ENCODE data around the gene OR2V1.
A peak's percentile ranks its signal among the peaks of the same experiment; 100 is the strongest.
"Not testable (repeated sequence)": the region's sequence is repeated elsewhere in the genome, so short reads cannot be mapped to it uniquely, and the experiment has no call there.

Gene OR2V1

GRCh38 chr5:181105391-181106025 lies 25.5 kb downstream of the OR2V1 start:
- FAIRE-seq: no peak
- DNase-seq (ENCODE audit: insufficient read length, low spot score): no peak

- DNase-seq (ENCODE audit: insufficient read length, low spot score): not testable (repeated sequence)
- FAIRE-seq: peak; percentile 95
Observed at GRCh38 chr5:181104606-181105390, 26.2 kb downstream of the OR2V1 start.

- FAIRE-seq: peak; percentile 51
- not testable (repeated sequence) for DNase-seq (ENCODE audit: insufficient read length, low spot score)
Observed at GRCh38 chr5:181104259-181104568, 26.8 kb downstream of the OR2V1 start.

- not testable (repeated sequence) for DNase-seq (ENCODE audit: insufficient read length, low spot score); FAIRE-seq
Observed at GRCh38 chr5:181101930-181102674, 28.9 kb downstream of the OR2V1 start.

- FAIRE-seq; DNase-seq (ENCODE audit: insufficient read length, low spot score): not testable (repeated sequence)
Observed at GRCh38 chr5:181101030-181101641, 29.8 kb downstream of the OR2V1 start.

- DNase-seq (ENCODE audit: insufficient read length, low spot score) (no peak), FAIRE-seq (no peak)
Observed at GRCh38 chr5:181100121-181100875, 30.7 kb downstream of the OR2V1 start.

GRCh38 chr5:181099602-181100086 lies 31.3 kb downstream of the OR2V1 start:
- DNase-seq (ENCODE audit: insufficient read length, low spot score) (no peak), FAIRE-seq (no peak)

- no peak for DNase-seq (ENCODE audit: insufficient read length, low spot score)
- no peak for FAIRE-seq
Observed at GRCh38 chr5:181098762-181099601, 32.0 kb downstream of the OR2V1 start.

- DNase-seq (ENCODE audit: insufficient read length, low spot score); FAIRE-seq: not testable (repeated sequence)
Observed at GRCh38 chr5:181097759-181098491, 33.0 kb downstream of the OR2V1 start.

GRCh38 chr5:181097383-181097753 lies 33.6 kb downstream of the OR2V1 start:
- DNase-seq (ENCODE audit: insufficient read length, low spot score); FAIRE-seq: not testable (repeated sequence)

GRCh38 chr5:181096721-181097382 lies 34.1 kb downstream of the OR2V1 start:
- FAIRE-seq: peak; percentile 89
- not testable (repeated sequence) for DNase-seq (ENCODE audit: insufficient read length, low spot score)

GRCh38 chr5:181095162-181095561 lies 35.8 kb downstream of the OR2V1 start:
- not testable (repeated sequence) for FAIRE-seq; DNase-seq (ENCODE audit: insufficient read length, low spot score)

GRCh38 chr5:181092428-181092827 lies 38.5 kb downstream of the OR2V1 start:
- DNase-seq (ENCODE audit: insufficient read length, low spot score) (no peak), FAIRE-seq (no peak)

- FAIRE-seq (no peak), DNase-seq (ENCODE audit: insufficient read length, low spot score) (peak; percentile 22)
Observed at GRCh38 chr5:181088289-181088688, 42.7 kb downstream of the OR2V1 start.

- DNase-seq (ENCODE audit: insufficient read length, low spot score) (no peak), FAIRE-seq (no peak)
Observed at GRCh38 chr5:181087309-181087708, 43.7 kb downstream of the OR2V1 start.

- FAIRE-seq (no peak), DNase-seq (ENCODE audit: insufficient read length, low spot score) (no peak)
Observed at GRCh38 chr5:181086884-181087205, 44.1 kb downstream of the OR2V1 start.

- no peak for DNase-seq (ENCODE audit: insufficient read length, low spot score)
- FAIRE-seq: no peak
Observed at GRCh38 chr5:181086026-181086883, 44.7 kb downstream of the OR2V1 start.
